ENCODE data around the gene OR10J5.

OR10J5 gene

GRCh38 chr1:159535907-159536306 lies at the start of gene OR10J5:
Gene OR10J5 (minus strand): TSS chr1:159536007. CDS start chr1:159536007, 0 bp downstream.
- no peak for DNase-seq (ENCODE audit: low spot score)
- in situ Hi-C loops (cut with MboI; ENCODE audit: low sequenced_read_pairs, unreplicated experiment) = no loop called here

GRCh38 chr1:159584536-159584935 lies 48.7 kb upstream of the OR10J5 start:
- in situ Hi-C loops (cut with MboI; ENCODE audit: low sequenced_read_pairs, unreplicated experiment) = no loop called here
- TF ChIP-seq CTCF (IDR thresholded peaks at IDR 0.05; ENCODE audit: borderline replicate concordance, control extremely low read depth, extremely low read depth, insufficient read depth, missing control alignments) = no peak
- DNase-seq (ENCODE audit: low spot score) = no peak

More at GRCh38 chr1:159535907-159536306, at the start of gene OR10J5:
- TF ChIP-seq CTCF (IDR thresholded peaks at IDR 0.05; ENCODE audit: borderline replicate concordance, control extremely low read depth, extremely low read depth, insufficient read depth, missing control alignments) = no peak

GRCh38 chr1:159581422-159581821 lies 45.6 kb upstream of the OR10J5 start:
- in situ Hi-C loops (cut with MboI; ENCODE audit: low sequenced_read_pairs, unreplicated experiment) = no loop called here
- no peak for DNase-seq (ENCODE audit: low spot score)
- TF ChIP-seq CTCF (IDR thresholded peaks at IDR 0.05; ENCODE audit: borderline replicate concordance, control extremely low read depth, extremely low read depth, insufficient read depth, missing control alignments) = no peak

GRCh38 chr1:159580340-159580739 lies 44.5 kb upstream of the OR10J5 start:
- DNase-seq (ENCODE audit: low spot score) = no peak
- in situ Hi-C loops (cut with MboI; ENCODE audit: low sequenced_read_pairs, unreplicated experiment) = no loop called here
- TF ChIP-seq CTCF (IDR thresholded peaks at IDR 0.05; ENCODE audit: borderline replicate concordance, control extremely low read depth, extremely low read depth, insufficient read depth, missing control alignments) = no peak

- in situ Hi-C loops (cut with MboI; ENCODE audit: low sequenced_read_pairs, unreplicated experiment) = no loop called here
- TF ChIP-seq CTCF (IDR thresholded peaks at IDR 0.05; ENCODE audit: borderline replicate concordance, control extremely low read depth, extremely low read depth, insufficient read depth, missing control alignments) = no peak
- no peak for DNase-seq (ENCODE audit: low spot score)
Observed at GRCh38 chr1:159577446-159577845, 41.6 kb upstream of the OR10J5 start.

- no peak for DNase-seq (ENCODE audit: low spot score)
- no peak for TF ChIP-seq CTCF (IDR thresholded peaks at IDR 0.05; ENCODE audit: borderline replicate concordance, control extremely low read depth, extremely low read depth, insufficient read depth, missing control alignments)
- in situ Hi-C loops (cut with MboI; ENCODE audit: low sequenced_read_pairs, unreplicated experiment) = no loop called here
Observed at GRCh38 chr1:159562680-159563079, 26.9 kb upstream of the OR10J5 start.

GRCh38 chr1:159561497-159561896 lies 25.7 kb upstream of the OR10J5 start:
- in situ Hi-C loops (cut with MboI; ENCODE audit: low sequenced_read_pairs, unreplicated experiment) = no loop called here
- TF ChIP-seq CTCF (IDR thresholded peaks at IDR 0.05; ENCODE audit: borderline replicate concordance, control extremely low read depth, extremely low read depth, insufficient read depth, missing control alignments) = no peak
- no peak for DNase-seq (ENCODE audit: low spot score)

All from GM13976 (cell line).